ENCODE measurements around the gene SLC16A9. TPM values are rescaled to one million over a fixed set of nuclear protein-coding genes. Genes with fewer than 3 reads are reported as not detected.
"Not testable (repeated sequence)": the region's sequence is repeated elsewhere in the genome, so short reads cannot be mapped to it uniquely, and the experiment has no call there.

Gene SLC16A9
- total RNA-seq, 1 donor from 2014 or later = 1.2 TPM

DNA sequence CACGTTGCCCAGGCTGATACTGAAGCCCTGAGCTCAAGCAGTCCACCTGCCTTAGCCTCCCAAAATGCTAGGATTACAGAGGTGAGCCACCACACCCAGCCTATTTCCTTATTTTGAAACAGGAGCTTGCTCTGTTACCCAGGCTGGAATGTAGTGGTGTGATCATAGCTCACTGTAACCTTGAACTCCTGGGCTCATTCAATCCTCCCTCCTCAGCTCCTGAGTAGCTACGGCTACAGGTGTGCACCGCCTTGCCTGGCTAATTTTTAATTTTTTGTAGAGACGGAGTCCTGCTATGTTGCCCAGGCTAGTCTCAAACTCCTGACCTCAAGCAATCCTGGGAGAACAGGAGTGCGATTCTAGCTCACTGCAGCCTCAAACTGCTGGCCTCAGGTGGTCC is 31.9 kb upstream of the SLC16A9 start:
- Mint-ChIP-seq H3K27ac (no peak overlapping the region), H3K4me3 (no peak overlapping the region), H3K36me3 (ENCODE audit: low read depth) (no peaks in the 10 kb centered on the region), H3K27me3 (peaks cover 7% of the 10 kb centered on the region), H3K4me1 (no peaks in the 10 kb centered on the region), H3K9me3 (peaks cover 3% of the 10 kb centered on the region)
- ChIA-PET CTCF (no interaction called here), POLR2A (no interaction called here)
- intact Hi-C loops (cut with micrococcal nuclease) = no loop called here
- DNase-seq (no peak), ATAC-seq (ENCODE audit: low read depth) (no peak)
- TF ChIP-seq, protein P1, sequence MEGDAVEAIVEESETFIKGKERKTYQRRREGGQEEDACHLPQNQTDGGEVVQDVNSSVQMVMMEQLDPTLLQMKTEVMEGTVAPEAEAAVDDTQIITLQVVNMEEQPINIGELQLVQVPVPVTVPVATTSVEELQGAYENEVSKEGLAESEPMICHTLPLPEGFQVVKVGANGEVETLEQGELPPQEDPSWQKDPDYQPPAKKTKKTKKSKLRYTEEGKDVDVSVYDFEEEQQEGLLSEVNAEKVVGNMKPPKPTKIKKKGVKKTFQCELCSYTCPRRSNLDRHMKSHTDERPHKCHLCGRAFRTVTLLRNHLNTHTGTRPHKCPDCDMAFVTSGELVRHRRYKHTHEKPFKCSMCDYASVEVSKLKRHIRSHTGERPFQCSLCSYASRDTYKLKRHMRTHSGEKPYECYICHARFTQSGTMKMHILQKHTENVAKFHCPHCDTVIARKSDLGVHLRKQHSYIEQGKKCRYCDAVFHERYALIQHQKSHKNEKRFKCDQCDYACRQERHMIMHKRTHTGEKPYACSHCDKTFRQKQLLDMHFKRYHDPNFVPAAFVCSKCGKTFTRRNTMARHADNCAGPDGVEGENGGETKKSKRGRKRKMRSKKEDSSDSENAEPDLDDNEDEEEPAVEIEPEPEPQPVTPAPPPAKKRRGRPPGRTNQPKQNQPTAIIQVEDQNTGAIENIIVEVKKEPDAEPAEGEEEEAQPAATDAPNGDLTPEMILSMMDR (IDR thresholded peaks at IDR 0.05) = no peak

DNA sequence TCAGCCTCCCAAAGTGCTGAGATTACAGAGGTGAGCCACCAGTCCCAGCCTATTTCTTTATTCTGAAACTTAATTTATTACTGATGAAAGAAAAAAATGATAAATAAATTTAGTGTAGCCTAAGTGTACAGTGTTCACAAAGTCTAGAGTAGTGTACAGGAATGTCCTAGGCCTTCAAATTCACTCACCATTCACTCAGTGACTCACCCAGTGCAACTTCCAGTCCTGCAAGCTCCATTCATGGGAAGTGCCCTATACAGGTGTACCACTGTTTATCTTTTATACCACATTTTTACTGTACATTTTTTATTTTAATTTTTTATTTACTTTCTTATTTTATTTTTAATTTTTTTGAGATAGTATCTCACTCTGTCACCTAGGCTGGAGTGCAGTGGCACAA is 31.4 kb upstream of the SLC16A9 start:
- H3K27ac Mint-ChIP-seq = no peak overlapping the region
- no peaks in the 10 kb centered on the region for H3K4me1 Mint-ChIP-seq
- no peaks in the 10 kb centered on the region for H3K36me3 Mint-ChIP-seq (ENCODE audit: low read depth)
- no peak overlapping the region for H3K4me3 Mint-ChIP-seq
- H3K9me3 Mint-ChIP-seq = peaks cover 3% of the 10 kb centered on the region
- ChIA-PET POLR2A (no interaction called here), CTCF (no interaction called here)
- no peak for DNase-seq
- intact Hi-C loops (cut with micrococcal nuclease) = no loop called here
- peaks cover 7% of the 10 kb centered on the region for H3K27me3 Mint-ChIP-seq
- TF ChIP-seq, protein P1 (IDR thresholded peaks at IDR 0.05) = no peak
- no peak for ATAC-seq (ENCODE audit: low read depth)

DNA sequence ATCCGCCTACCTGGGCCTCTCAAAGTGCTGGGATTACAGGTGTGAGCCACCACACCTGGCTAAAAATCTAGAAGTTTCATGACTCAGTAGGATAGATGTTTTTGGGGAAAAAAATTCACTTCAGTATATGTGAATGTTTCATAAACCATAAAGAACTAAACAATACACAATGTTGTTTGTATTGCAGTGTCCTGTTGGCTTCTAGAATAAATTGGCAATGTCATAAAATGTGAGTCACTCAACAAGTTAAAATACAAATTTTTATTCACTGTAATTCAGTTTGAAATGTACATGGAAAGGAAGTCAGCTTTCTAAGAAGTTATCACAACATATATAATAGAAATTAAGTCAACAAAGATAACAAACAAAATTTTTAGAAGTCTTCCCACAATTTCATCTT is 27.1 kb upstream of the SLC16A9 start:
- no peak for ATAC-seq (ENCODE audit: low read depth)
- ChIA-PET CTCF (no interaction called here), POLR2A (no interaction called here)
- TF ChIP-seq, protein P1 (IDR thresholded peaks at IDR 0.05) = no peak
- Mint-ChIP-seq H3K9me3 (no peaks in the 10 kb centered on the region), H3K4me3 (no peak overlapping the region), H3K27me3 (peaks cover 15% of the 10 kb centered on the region), H3K27ac (no peak overlapping the region), H3K4me1 (peaks cover 3% of the 10 kb centered on the region), H3K36me3 (ENCODE audit: low read depth) (no peaks in the 10 kb centered on the region)
- no peak for DNase-seq
- intact Hi-C loops (cut with micrococcal nuclease) = no loop called here

DNA sequence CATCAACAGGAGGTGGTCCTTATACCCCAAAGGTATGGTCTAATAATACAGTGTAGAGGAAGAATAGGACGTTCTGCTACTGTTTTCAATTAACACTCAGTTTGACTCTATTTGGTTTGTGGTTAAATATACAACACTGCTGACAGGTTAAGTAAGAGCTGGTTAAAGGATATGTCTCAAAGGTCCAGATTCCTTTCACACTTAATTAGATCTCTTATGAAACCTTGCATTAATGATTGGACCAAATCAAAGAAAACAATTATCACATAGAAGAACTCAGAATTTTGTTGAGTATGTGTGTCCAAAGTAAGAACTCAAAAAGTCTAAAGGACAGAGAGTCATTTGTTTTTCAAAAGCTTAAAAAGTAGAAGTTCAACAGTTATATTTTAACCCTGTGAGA is 25.6 kb upstream of the SLC16A9 start:
- ATAC-seq (ENCODE audit: low read depth) = no peak
- POLR2A ChIA-PET = no interaction called here
- H3K36me3 Mint-ChIP-seq (ENCODE audit: low read depth) = no peaks in the 10 kb centered on the region
- CTCF ChIA-PET = no interaction called here
- H3K27me3 Mint-ChIP-seq = peaks cover 15% of the 10 kb centered on the region
- H3K9me3 Mint-ChIP-seq = no peaks in the 10 kb centered on the region
- H3K4me1 Mint-ChIP-seq = peaks cover 3% of the 10 kb centered on the region
- no peak overlapping the region for H3K27ac Mint-ChIP-seq
- intact Hi-C loops (cut with micrococcal nuclease) = no loop called here
- TF ChIP-seq, protein P1 (IDR thresholded peaks at IDR 0.05) = no peak
- H3K4me3 Mint-ChIP-seq = no peak overlapping the region
- no peak for DNase-seq

DNA sequence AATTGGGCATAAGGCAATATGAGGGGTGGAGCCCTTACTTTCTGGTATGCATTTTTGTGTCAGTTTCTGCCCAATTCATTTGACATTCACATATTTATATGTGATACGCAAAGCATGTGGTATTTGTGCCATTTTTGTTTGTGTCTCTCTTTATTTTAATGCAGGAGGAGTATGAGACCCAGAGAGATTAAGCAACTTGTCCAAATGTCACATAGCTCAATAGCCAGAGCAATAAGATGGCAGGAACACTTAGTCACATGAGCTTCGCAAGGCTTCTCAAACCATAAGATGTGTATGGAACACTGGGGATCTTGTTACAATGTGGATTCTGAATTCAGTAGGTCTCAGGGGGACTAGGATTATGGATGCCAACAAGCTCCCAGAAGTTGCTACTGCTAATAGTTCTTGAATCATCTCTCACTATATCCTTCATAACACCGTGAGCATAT is 24.4 kb upstream of the SLC16A9 start:
- POLR2A ChIA-PET = no interaction called here
- Mint-ChIP-seq H3K4me3 (no peak overlapping the region), H3K27ac (no peak overlapping the region), H3K36me3 (ENCODE audit: low read depth) (no peaks in the 10 kb centered on the region), H3K27me3 (peaks cover 15% of the 10 kb centered on the region), H3K4me1 (peaks cover 3% of the 10 kb centered on the region), H3K9me3 (no peaks in the 10 kb centered on the region)
- TF ChIP-seq, protein P1 (IDR thresholded peaks at IDR 0.05) = no peak
- ATAC-seq (ENCODE audit: low read depth) = no peak
- CTCF ChIA-PET = no interaction called here
- intact Hi-C loops (cut with micrococcal nuclease) = no loop called here
- DNase-seq = no peak

DNA sequence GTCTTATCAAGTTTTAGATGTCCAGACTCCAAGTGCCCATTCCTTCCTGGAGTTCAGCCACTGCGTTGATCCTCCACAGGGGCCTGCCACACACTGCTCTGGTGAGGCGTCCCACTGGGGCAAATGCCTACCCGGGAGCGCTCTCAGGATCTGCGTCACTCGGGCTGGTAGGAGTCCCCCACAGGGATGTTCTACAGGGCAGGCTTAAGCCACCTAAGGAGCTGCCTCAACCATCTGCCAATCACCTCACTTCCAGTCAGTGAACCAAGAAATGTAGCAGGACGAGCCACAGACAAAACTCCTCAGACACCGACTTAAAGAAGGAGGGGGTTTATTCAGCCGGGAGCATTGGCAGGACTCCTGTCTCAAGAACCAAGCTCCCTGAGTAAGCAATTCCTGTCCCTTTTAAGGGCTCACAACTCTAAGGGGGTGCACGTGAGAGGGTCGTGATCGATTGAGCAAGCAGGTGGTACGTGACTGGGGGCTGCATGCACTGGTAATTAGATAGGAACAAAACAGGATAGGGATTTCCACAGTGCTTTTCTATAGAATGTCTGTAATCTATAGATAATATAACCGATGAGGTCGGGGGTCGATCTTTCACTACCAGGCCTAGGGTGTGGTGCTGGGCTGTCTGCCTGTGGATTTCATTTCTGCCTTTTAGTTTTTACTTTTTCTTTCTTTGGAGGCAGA is 23.8 kb upstream of the SLC16A9 start:
- H3K27ac Mint-ChIP-seq; ATAC-seq (ENCODE audit: low read depth); H3K9me3 Mint-ChIP-seq; CTCF ChIA-PET; H3K4me3 Mint-ChIP-seq; DNase-seq; POLR2A ChIA-PET; H3K36me3 Mint-ChIP-seq (ENCODE audit: low read depth); H3K4me1 Mint-ChIP-seq; intact Hi-C loops (cut with micrococcal nuclease): not testable (repeated sequence)
- H3K27me3 Mint-ChIP-seq = peaks cover 13% of the 10 kb centered on the region

DNA sequence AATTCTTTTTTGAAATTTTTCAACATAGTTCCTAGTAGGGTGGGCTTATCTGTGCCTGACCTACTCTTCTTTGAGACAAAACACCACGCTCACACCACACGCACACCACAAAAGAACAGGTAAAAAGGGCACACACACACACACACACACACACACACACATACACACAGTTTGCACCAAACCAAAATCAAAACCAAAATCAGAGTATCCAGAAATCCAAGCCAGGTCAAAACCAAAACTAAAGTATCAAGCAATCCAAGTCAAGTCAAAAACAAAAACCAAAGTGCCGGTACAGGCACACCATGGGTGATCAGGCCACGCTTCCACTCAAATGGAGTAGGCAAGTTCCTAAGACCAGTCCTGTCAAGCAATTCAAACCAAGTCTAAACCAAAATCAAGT is 23.2 kb upstream of the SLC16A9 start:
- H3K27ac Mint-ChIP-seq; ATAC-seq (ENCODE audit: low read depth); POLR2A ChIA-PET; H3K36me3 Mint-ChIP-seq (ENCODE audit: low read depth); H3K9me3 Mint-ChIP-seq; H3K4me3 Mint-ChIP-seq; H3K4me1 Mint-ChIP-seq; intact Hi-C loops (cut with micrococcal nuclease); CTCF ChIA-PET; DNase-seq: not testable (repeated sequence)
- H3K27me3 Mint-ChIP-seq = peaks cover 12% of the 10 kb centered on the region

DNA sequence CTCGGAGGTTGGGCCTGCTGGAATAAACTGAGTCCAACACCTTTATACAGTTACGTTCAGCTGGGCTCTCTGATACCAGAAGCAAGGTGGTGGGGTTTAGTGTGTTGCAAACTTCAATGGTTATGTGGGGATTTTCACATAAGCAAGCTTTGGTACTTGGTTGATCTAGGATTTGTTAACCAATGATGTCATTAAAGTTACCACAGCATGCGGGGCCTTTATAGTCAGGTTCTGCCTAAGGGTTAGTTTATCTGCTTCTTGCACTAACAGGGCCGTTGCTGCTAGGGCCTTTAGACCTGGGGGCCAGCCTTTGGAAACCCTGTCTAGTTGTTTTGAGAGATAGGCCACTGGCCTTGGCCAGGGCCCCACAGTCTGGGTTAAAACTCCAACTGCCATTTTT is 19.5 kb upstream of the SLC16A9 start:
- intact Hi-C loops (cut with micrococcal nuclease); H3K36me3 Mint-ChIP-seq (ENCODE audit: low read depth); DNase-seq; H3K9me3 Mint-ChIP-seq; POLR2A ChIA-PET; H3K4me3 Mint-ChIP-seq; ATAC-seq (ENCODE audit: low read depth); H3K27ac Mint-ChIP-seq; H3K27me3 Mint-ChIP-seq; CTCF ChIA-PET; H3K4me1 Mint-ChIP-seq: not testable (repeated sequence)

Measured in activated B cell treated with CpG ODN at 0.5 μM for 24 hours (primary cell).